ENCODE results near the gene GIMAP7. TPM values are rescaled to one million over a fixed set of nuclear protein-coding genes. Genes with fewer than 3 reads are reported as not detected.

GIMAP7 gene
- total RNA-seq, result 49.4 TPM
- long read RNA-seq, transcript GIMAP7-201 (2 exons, 1,256 nt), result major isoform, 39 of 43 reads
- long read RNA-seq, partial matches to known transcripts, result 4 of 43 reads
- long read RNA-seq, other reads (novel, unspliced or antisense), result 0 of 43 reads

DNA sequence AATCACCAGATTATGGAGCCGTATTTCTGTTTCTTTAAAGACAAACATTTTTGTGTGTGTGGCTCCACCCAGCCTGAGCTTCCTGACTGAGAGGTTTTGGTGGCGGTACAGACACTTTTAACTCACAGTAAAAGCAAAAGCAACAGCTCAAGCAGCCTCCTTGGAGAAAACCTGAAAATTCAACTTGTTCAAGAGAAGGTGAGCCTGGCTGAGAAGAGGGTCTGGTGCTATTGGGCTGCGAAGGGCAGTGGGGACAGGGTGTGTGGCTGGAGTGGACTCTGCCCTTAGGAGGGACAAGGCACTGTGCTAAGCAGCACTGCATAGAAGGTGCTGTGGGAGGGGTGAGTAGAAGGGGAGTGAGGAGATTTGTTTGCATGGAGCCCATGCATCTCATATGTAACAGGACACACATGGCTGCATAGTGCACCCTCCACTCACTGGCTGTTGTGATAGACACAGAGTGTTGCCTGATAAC, at the start of gene GIMAP7:
TSS of gene GIMAP7 (plus strand) at position 125 of the 475 bp plus-strand sequence. CDS start 5,103 bp downstream, outside the sequence.
- Histone ChIP-seq H3K4me1 (peaks cover 4% of the 10 kb centered on the region), H3K36me3 (peaks cover under 1% of the 10 kb centered on the region), H3K4me3 (peak within 1 kb of the TSS; percentile 63), H3K27me3 (ENCODE audit: low read depth) (no peaks in the 10 kb centered on the region), H3K27ac (peak within 1 kb of the TSS; percentile 83), H3K9me3 (no peaks in the 10 kb centered on the region)
- intact Hi-C loops (cut with DNase I), result no loop called here
- ATAC-seq (peak; percentile 69 to 75), DNase-seq (no peak)
- TF ChIP-seq, protein P1, sequence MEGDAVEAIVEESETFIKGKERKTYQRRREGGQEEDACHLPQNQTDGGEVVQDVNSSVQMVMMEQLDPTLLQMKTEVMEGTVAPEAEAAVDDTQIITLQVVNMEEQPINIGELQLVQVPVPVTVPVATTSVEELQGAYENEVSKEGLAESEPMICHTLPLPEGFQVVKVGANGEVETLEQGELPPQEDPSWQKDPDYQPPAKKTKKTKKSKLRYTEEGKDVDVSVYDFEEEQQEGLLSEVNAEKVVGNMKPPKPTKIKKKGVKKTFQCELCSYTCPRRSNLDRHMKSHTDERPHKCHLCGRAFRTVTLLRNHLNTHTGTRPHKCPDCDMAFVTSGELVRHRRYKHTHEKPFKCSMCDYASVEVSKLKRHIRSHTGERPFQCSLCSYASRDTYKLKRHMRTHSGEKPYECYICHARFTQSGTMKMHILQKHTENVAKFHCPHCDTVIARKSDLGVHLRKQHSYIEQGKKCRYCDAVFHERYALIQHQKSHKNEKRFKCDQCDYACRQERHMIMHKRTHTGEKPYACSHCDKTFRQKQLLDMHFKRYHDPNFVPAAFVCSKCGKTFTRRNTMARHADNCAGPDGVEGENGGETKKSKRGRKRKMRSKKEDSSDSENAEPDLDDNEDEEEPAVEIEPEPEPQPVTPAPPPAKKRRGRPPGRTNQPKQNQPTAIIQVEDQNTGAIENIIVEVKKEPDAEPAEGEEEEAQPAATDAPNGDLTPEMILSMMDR (IDR thresholded peaks at IDR 0.05), result no peak

DNA sequence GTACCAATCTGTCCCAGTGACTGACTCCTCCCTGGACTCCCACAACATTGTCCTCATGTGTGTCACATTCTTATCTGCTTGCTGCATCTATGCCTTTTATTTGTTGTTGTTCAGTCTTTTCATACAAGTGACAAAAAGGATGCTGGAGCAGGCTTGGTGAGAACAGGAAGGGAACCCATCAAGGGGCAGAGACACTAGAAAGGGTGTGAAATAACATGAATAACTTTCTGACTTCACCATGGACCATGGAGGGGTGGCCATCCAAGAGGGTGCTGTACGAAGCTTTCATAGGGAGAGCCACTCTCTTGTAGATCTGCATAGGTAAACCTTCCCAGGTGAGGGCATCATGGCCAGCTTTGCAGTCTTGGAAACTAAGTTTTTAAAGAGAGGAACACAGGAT, 49.7 kb upstream of the GIMAP7 start:
- Histone ChIP-seq H3K9me3 (peaks cover 29% of the 10 kb centered on the region), H3K36me3 (peaks cover 33% of the 10 kb centered on the region), H3K4me3 (no peak overlapping the region), H3K27ac (no peak overlapping the region), H3K4me1 (peaks cover 20% of the 10 kb centered on the region), H3K27me3 (ENCODE audit: low read depth) (no peaks in the 10 kb centered on the region)
- intact Hi-C loops (cut with DNase I), result no loop called here
- DNase-seq (no peak), ATAC-seq (no peak)
- TF ChIP-seq, protein P1 (IDR thresholded peaks at IDR 0.05), result no peak

DNA sequence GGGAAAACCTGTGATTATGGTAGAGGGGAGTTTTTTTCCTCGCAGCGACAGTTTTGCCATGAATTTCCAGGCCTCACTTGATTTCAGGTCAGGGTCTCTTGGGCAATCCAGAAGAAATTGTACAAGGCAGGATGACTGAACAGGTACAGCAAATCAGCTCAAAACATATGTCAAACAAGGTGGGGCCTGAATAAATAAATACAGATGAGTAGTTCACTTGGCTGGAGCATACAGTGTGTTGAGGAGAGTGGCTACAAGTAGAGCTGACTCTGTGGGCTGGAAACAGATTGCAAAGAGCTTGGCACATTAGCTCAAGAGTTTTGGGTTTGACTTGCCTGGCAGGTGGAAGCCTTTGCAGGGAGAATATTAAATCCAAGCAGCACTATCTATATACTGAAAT, 49.3 kb upstream of the GIMAP7 start:
- Histone ChIP-seq H3K27me3 (ENCODE audit: low read depth) (no peaks in the 10 kb centered on the region), H3K4me1 (peaks cover 24% of the 10 kb centered on the region), H3K36me3 (peaks cover 36% of the 10 kb centered on the region), H3K9me3 (peaks cover 29% of the 10 kb centered on the region), H3K4me3 (no peak overlapping the region), H3K27ac (no peak overlapping the region)
- intact Hi-C loops (cut with DNase I), result no loop called here
- DNase-seq, result no peak
- ATAC-seq, result peak in 1 of 2 donors; percentile 25
- TF ChIP-seq, protein P1 (IDR thresholded peaks at IDR 0.05), result no peak

DNA sequence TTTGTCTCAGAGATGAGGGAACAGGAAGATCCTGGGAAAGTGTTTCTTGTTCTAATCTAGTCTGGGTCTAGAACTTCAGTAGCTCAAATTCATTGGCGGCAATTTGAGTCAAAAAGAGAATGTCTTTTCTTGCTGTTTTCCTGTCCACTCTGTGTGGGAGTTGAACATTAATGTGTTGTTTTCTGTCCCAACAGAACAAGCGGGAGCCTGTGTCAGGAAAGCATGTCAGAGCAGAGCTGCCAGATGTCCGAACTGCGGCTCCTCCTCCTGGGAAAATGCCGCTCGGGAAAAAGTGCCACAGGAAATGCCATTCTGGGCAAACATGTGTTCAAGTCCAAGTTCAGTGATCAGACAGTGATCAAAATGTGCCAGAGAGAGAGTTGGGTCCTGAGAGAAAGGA, 48.2 kb upstream of the GIMAP7 start:
- DNase-seq, result no peak

DNA sequence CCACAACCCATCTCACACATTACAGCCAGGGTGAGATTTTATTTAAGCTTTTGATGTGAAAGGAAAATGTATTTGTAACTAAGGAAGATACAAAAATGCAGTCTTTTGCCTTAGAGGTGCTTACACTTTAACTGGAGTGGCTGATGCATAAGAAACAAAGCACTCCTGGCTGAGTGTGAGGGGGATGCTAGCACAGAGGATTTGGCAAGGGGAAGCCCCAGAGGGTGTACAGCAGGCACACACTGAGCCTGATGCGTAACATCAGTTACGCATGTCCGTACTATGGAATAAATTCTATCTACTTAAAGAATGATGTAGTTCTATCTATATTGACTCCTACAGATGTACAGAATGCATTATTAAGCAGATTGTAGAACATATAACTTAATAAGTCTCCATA, 46.4 kb upstream of the GIMAP7 start:
- peaks cover 5% of the 10 kb centered on the region for H3K9me3 ChIP-seq
- H3K36me3 ChIP-seq, result peaks cover 59% of the 10 kb centered on the region
- DNase-seq (no peak), ATAC-seq (no peak)
- intact Hi-C loops (cut with DNase I), result no loop called here
- peak overlapping the region; percentile 46 for H3K4me3 ChIP-seq
- no peaks in the 10 kb centered on the region for H3K27me3 ChIP-seq (ENCODE audit: low read depth)
- H3K27ac ChIP-seq, result no peak overlapping the region
- H3K4me1 ChIP-seq, result peaks cover 27% of the 10 kb centered on the region
- TF ChIP-seq, protein P1 (IDR thresholded peaks at IDR 0.05), result no peak

More for the DNA sequence above, 48.2 kb upstream of the GIMAP7 start:
- TF ChIP-seq, protein P1 (IDR thresholded peaks at IDR 0.05), result no peak
- H3K4me3 ChIP-seq, result peak overlapping the region; percentile 46
- ATAC-seq, result peak in 1 of 2 donors; percentile 35
- H3K36me3 ChIP-seq, result peaks cover 46% of the 10 kb centered on the region
- no peaks in the 10 kb centered on the region for H3K27me3 ChIP-seq (ENCODE audit: low read depth)
- peaks cover 27% of the 10 kb centered on the region for H3K4me1 ChIP-seq
- intact Hi-C loops (cut with DNase I), result no loop called here
- peaks cover 20% of the 10 kb centered on the region for H3K9me3 ChIP-seq
- H3K27ac ChIP-seq, result no peak overlapping the region

Measured in lower lobe of right lung (tissue), 2 donors.